Activated CD4-positive, alpha-beta T cell treated with anti-CD3 and anti-CD28 coated beads, Interleukin-2, Interleukin-6, amounts not matched to agents 100 ng/mL and 50 ng/mL, durations not matched to agents 16 hours and 8 hours (primary cell): ENCODE results near the gene TAS2R30.
A peak's percentile ranks its signal among the peaks of the same experiment; 100 is the strongest.

Experiments used
- DNase-seq: peaks from one replicate; pipeline ENCODE4 v3.0.0-alpha.2; 2020

The TAS2R30 gene, protein sequence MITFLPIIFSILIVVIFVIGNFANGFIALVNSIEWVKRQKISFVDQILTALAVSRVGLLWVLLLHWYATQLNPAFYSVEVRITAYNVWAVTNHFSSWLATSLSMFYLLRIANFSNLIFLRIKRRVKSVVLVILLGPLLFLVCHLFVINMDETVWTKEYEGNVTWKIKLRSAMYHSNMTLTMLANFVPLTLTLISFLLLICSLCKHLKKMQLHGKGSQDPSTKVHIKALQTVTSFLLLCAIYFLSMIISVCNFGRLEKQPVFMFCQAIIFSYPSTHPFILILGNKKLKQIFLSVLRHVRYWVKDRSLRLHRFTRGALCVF

GRCh38 chr12:11134305-11134704 lies at the start of gene TAS2R30:
TSS of gene TAS2R30 (minus strand) at chr12:11134644. CDS start at chr12:11134244, 400 bp downstream.
- no peak for DNase-seq

- no peak for DNase-seq
Observed at GRCh38 chr12:11183011-11183410, 48.6 kb upstream of the TAS2R30 start.

DNA sequence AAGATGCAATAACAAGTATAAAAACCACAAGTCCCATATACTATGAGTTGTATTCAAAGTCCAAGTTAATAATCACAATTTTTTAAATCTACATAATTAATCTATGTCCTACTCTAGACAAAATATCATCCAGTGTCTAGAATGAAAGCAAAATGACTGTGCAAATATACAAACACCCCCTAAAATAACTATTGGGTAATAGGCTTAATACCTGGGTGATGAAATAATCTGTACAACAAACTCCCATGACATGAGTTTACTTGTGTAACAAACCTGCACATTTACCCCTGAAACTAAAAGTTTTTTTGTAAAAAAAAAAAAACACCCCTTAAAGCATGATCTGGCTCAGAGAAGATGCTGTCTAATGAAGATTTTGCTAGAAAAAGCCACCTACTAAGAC lies 48.1 kb upstream of the TAS2R30 start:
- DNase-seq: no peak

- DNase-seq: no peak
Observed at GRCh38 chr12:11178250-11178649, 43.8 kb upstream of the TAS2R30 start.

- no peak for DNase-seq
Observed at GRCh38 chr12:11174022-11174421, 39.6 kb upstream of the TAS2R30 start.

DNA sequence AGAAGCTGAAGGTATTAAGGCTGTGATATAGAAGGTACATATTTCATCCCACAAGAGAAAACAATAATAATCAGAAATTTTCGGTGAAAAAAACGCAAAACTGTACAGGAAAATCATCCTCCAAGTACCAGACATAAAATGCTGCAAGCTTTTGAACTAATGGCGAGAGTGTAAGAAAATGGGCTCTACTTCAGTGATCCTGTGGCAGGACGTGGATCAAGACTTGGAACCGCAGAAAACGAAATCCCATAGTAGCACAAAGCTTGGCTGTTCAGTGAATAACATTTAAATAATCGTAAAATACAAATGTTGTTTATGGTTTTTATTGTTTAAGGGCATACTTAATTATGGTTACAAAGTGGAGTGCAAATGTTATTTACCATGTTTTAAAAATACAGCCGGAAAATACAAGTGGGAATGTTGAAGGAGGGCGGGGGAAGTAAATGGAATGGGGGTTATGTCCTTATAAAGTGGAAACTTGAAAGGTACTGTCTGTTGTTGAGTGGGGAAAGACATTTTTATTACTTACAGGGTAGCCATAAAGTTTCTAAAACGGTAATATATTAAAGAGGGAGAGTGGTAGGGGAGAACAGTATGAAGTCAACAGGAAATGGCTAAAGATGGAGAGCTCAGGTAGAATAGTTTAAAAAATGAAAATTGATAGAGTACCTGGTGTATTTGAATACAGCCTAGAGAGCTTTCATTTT lies 37.7 kb upstream of the TAS2R30 start:
- no peak for DNase-seq

DNA sequence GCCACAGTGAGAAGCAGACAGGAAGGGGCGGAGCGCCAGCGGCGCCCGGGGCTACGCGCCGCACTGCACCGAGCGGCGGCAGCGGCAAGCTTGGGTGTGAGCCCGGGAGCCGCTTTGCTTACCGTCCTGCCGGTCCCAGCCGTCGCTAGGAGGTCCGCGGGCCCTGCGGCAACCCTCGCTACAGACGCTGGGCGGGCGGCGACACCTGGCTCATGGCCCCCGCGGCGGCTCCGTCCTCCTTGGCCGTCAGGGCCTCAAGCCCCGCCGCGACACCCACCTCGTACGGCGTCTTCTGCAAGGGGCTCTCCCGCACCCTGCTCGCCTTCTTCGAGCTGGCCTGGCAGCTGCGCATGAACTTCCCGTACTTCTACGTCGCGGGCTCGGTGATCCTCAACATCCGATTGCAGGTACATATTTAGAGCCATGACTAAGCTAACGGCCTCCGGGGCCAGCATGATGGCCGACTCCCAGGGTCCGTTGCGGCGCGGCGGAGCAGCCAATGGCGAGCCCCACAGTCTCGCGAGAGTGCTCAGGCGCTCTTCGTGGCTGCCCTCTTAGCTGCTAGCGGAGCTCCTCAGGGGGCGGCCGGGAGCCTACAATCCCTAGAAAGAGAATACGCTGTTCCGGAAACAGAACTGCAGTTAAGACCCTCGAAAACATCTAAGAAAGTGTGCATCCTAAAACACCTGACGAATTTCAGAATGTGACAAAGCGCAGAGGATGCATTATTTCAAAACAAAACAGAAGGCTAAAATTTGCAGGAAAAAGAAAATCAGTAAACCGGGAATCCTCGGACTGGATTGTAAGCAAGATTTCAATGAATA lies 36.9 kb upstream of the TAS2R30 start, which contains the start of gene SMIM10L1:
Gene SMIM10L1, plus strand, starts transcription at position 50 of the 824 bp plus-strand sequence. Its CDS starts 163 bp downstream, at position 213.
- peak; percentile 93 for DNase-seq

- no peak for DNase-seq
Observed at GRCh38 chr12:11170810-11171144, 36.3 kb upstream of the TAS2R30 start.

DNA sequence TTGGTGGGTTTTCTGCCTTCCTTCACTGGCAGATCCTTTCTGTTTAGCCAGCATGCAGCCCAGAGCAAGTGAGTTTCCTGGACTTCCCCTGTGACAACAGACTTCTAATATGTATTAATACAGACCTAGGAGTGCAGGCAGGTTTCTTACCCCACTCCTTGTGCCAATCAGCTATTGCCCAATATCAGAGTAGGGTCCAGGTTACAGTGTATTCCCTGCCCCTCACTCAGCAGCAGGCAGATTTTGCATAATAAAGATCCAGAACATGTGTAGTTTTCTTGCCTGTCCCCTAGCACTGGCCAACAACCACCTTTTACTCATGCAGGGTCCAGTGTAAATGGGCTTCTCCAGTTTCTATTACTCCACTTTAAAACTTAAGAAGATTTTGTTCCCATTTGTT lies 31.9 kb upstream of the TAS2R30 start:
- DNase-seq: no peak

DNA sequence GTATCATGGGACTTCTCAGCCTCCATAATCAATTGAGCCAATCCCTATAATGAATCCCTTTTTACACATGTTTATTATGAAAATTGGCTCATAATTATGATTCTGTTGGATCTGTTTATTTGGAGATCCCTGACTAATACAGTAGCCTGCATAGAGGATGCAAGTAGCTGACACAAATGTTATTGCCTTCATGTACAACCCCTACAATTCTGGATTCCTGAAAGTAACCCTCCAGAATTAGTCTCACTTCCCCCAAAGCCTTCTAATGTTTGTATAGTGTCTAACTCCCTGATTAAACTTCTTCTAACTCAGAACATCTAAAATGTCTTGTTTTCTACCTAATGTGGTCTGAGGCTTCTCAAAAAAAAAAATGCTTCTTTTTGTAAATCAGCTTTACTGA lies 29.9 kb upstream of the TAS2R30 start:
- no peak for DNase-seq

GRCh38 chr12:11162502-11162901 lies 28.1 kb upstream of the TAS2R30 start:
- no peak for DNase-seq

DNA sequence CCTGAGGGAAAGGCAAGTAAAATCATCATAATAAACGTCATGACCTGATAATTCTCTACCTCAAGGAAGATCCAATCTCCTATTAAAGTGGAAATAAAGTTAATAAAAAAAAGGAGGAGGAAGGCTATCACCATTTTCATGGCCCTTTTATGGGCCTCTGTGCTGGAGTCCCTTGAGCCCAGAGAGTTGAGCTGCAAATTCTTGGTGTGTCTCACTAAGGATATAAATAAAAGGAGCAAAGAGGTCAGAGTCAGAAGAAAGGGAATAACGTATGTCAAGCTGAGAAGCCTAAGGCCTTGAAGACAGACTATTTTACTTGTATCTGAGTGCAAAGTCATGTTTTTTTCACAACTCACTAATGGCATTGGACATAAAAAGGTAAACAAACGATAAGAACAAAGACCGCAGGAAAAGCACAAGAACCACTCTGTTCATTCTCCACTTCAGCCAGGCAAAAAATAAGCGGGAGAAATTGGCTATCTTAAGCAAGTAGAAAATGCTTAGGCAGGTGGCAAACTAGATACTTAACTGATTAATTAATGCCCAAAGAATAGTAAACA lies 24.5 kb upstream of the TAS2R30 start:
- DNase-seq: no peak

DNA sequence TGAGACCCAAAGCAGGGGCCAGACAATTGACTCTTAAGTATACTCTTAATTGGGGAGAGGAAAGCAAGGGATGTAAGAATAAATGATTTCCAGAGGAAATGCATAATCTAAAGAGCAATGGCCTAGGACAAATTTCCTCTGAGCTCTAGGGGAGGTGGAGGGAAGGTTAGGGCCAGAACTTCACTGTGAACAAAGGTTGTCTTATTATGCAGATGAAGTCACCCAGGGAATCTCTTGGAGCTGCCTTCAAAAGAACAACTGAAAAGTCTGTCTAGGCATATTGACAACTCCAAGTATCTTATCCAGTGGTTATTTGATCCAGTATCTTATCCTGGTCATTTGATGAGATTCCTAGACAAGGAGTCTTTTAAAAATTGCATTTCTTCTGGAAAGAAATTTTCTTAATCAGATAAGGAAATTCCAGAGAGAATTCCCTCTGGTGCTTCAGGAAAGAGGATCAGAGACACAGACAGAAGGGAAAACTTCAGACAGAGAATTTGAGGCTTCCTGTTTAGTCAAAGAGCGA lies 20.0 kb upstream of the TAS2R30 start:
- no peak for DNase-seq

- DNase-seq: no peak
Observed at GRCh38 chr12:11152725-11153124, 18.3 kb upstream of the TAS2R30 start.

DNA sequence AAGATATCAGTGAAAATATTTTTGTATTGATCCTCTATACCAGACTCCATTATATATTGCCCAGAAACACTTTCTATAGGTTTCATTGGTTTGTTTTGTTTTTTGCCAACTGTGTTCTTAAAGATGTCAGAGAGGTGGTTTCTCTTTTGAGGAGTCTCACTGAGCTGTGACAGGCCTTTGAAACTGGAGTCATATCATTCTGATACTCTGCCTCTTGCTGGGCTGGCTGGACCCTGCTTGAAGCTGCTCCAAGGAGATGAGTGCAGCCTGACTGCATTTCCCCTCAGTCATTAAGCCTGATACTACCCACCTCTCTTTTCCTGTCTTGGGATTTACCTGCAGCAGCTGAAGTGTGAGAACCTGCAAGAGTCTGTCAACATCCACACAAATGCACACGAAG lies 16.4 kb upstream of the TAS2R30 start:
- DNase-seq: no peak

DNA sequence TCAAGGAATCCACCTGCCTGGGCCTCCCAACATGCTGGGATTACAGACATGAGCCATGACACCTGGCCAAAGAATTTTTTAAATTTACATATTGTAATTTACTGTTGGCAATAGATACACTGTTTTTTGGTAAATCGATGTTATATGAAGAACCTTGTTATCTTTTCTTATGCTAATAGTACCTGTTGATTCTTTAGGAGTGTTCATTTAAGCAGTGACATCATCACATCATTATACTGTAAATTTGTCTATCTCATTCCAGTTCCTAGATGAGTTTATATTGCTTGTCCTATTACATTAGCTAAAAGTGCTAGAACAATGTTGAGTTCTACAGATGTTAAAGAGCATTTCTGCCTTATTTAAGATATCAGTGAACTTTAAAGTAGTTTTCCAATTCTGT lies 13.0 kb upstream of the TAS2R30 start:
- no peak for DNase-seq

DNA sequence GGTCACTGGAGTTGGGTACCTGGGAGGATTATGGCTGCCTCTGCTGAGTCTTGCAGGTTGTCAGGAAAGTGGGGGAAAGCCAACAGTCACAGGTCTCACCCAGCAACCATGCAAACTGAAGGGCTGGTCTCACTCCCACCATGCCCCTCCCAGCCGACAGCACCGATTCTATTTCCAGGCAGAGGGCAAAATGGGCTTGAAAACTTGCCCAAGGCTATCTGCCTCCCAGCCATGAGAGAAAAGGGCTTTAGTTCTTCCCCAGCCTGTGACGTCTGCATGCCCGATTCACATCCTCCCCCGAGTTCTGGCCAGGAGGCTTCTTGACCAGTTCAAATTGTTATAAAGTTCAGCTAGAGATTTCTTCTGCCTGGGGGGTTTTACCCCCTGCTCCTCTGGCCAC lies 9.9 kb upstream of the TAS2R30 start:
- DNase-seq: no peak

GRCh38 chr12:11143352-11143751 lies 8.9 kb upstream of the TAS2R30 start:
- DNase-seq: no peak

- peak; percentile 21 for DNase-seq
Observed at GRCh38 chr12:11136075-11136474, 1.6 kb upstream of the TAS2R30 start.

GRCh38 chr12:11133816-11134215 lies 628 bp downstream of the TAS2R30 start:
- DNase-seq: no peak

DNA sequence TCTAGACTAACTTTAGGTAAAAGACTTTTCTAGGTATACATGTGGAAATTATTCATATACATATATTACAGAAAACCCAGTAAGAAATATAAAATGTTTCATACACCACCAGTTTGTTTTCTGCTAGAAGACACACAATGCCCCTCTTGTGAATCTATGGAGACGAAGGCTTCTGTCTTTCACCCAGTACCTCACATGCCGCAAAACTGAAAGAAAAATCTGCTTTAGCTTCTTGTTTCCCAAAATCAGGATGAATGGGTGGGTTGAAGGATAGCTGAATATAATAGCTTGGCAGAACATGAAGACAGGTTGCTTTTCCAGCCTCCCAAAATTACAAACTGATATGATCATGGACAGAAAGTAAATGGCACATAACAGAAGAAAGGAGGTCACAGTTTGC lies 1.3 kb downstream of the TAS2R30 start:
- DNase-seq: no peak

GRCh38 chr12:11130999-11131398 lies 3.4 kb downstream of the TAS2R30 start:
- no peak for DNase-seq

DNA sequence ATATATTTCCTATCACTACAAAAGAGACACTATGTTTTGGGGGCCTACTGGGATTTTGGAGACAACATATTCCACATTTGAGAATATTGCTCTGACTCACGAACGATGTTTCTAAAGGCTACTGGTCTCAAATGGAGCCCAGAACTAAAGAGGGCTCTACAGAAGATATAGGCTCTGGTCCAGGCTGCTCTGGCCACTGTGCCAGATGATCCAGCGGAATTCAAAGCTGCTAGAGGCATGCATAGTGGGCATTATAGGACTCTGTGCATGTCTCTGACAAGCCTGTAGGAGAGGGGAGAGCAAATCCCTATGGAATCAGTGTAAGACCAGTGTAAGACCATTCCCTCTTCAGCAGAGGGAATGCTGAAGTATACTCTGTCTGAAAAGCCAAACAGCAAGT lies 4.1 kb downstream of the TAS2R30 start:
- DNase-seq: no peak
